Nephron (organoid): Measurements from ENCODE around the gene SETD2.
"Not testable (repeated sequence)": the region's sequence is repeated elsewhere in the genome, so short reads cannot be mapped to it uniquely, and the experiment has no call there.

Source experiments
- H3K27ac Mint-ChIP-seq, 3 experiments: 2 replicates each; pipeline ENCODE4 v1.8.0; 2020; ENCODE audit warnings: mixed read lengths in 3 of 3, mild to moderate bottlenecking in 2 of 3, moderate library complexity in 1 of 3
- H3K27me3 Mint-ChIP-seq: 2 replicates; pipeline ENCODE4 v1.8.0; 2021; ENCODE audit warnings: low read depth, mild to moderate bottlenecking, moderate library complexity, mixed read lengths
- H3K36me3 Mint-ChIP-seq: 2 replicates; pipeline ENCODE4 v1.8.0; 2020; ENCODE audit warnings: low read depth, mixed read lengths
- H3K4me1 Mint-ChIP-seq: 2 replicates; pipeline ENCODE4 v1.8.0; 2020; ENCODE audit warnings: mixed read lengths
- H3K4me3 Mint-ChIP-seq, 3 experiments: 2 replicates each; pipeline ENCODE4 v1.8.0; 2020; ENCODE audit warnings: mild to moderate bottlenecking in 3 of 3, mixed read lengths in 3 of 3, moderate library complexity in 2 of 3
- H3K9me3 Mint-ChIP-seq: 2 replicates; pipeline ENCODE4 v1.8.0; 2020; ENCODE audit warnings: mixed read lengths
- TF ChIP-seq, protein P1 (sequence below), 3 experiments: fragments of 200-600 bp; sonication (generic); IDR thresholded peaks; one replicate each; pipeline ENCODE4 v1.5.0; 2021; ENCODE audit warnings: antibody characterized with exemption in 3 of 3; ENCODE audit not compliant: unreplicated experiment in 3 of 3

Gene SETD2

DNA sequence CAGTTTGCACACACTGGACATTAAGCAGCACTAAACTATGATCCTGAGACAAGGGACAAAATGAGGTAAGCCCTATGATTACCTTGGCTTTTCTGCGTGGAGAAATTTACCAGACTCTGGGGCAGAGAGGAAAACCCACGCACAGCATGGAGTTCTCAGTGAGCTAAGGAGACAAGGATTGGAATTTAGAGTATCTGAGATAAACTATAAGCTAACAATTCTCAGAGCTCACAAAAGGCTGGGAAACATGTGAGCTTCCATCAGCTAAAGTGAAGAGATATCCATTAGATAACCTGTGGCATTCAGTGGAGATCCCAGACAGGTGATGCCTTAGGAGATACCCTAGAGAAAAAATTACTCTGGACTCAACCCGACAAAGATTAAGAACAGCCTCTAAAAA lies 135.8 kb downstream of the SETD2 start:
- Mint-ChIP-seq H3K36me3 (peaks cover 30% of the 10 kb centered on the region), H3K4me3 (no peak overlapping the region), H3K27me3 (no peaks in the 10 kb centered on the region), H3K9me3 (no peaks in the 10 kb centered on the region), H3K27ac (no peak overlapping the region), H3K4me1 (no peaks in the 10 kb centered on the region)
- TF ChIP-seq, protein P1, sequence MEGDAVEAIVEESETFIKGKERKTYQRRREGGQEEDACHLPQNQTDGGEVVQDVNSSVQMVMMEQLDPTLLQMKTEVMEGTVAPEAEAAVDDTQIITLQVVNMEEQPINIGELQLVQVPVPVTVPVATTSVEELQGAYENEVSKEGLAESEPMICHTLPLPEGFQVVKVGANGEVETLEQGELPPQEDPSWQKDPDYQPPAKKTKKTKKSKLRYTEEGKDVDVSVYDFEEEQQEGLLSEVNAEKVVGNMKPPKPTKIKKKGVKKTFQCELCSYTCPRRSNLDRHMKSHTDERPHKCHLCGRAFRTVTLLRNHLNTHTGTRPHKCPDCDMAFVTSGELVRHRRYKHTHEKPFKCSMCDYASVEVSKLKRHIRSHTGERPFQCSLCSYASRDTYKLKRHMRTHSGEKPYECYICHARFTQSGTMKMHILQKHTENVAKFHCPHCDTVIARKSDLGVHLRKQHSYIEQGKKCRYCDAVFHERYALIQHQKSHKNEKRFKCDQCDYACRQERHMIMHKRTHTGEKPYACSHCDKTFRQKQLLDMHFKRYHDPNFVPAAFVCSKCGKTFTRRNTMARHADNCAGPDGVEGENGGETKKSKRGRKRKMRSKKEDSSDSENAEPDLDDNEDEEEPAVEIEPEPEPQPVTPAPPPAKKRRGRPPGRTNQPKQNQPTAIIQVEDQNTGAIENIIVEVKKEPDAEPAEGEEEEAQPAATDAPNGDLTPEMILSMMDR (IDR thresholded peaks at IDR 0.05; ENCODE audit: unreplicated experiment in 3 of 3): no peak

DNA sequence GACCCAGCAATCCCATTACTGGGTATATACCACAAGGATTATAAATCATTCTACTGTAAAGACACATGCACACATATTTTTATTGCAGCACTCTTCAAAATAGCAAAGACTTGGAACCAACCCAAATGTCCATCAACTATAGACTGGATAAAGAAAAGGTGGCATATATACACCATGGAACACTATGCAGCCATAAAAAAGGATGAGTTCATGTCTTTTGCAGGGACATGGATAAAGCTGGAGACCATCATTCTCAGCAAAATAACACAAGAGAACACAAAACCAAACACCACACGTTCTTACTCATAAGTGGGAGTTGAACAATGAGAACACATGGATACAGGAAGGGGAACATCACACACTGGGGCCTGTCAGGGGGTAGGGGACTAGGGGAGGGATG lies 137.5 kb downstream of the SETD2 start:
- not testable (repeated sequence) for H3K9me3 Mint-ChIP-seq, H3K27me3 Mint-ChIP-seq, H3K27ac Mint-ChIP-seq, H3K4me3 Mint-ChIP-seq, H3K4me1 Mint-ChIP-seq
- peaks cover 30% of the 10 kb centered on the region for H3K36me3 Mint-ChIP-seq

DNA sequence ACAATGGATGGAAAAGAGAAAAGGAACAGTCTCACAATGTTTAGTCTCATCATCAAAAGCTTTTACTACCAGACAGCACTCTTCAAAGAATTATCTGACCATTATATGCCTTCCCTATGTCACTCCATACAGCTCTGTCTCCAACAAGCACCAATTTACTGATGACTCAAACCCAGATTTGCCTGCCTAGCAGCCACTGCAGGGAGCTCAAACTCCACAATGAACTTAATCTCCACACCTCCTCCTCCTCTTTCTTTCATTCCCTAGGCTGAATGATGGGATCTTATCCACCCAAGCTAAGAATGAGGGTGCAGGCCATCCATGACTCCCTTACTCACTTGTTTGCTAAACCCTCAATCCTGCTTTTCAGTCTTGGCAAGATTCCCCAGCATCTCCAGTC lies 139.0 kb downstream of the SETD2 start:
- Mint-ChIP-seq H3K4me1 (no peaks in the 10 kb centered on the region), H3K27me3 (no peaks in the 10 kb centered on the region), H3K9me3 (no peaks in the 10 kb centered on the region), H3K4me3 (no peak overlapping the region), H3K27ac (no peak overlapping the region), H3K36me3 (peaks cover 26% of the 10 kb centered on the region)
- TF ChIP-seq, protein P1 (IDR thresholded peaks at IDR 0.05; ENCODE audit: unreplicated experiment in 3 of 3): no peak

DNA sequence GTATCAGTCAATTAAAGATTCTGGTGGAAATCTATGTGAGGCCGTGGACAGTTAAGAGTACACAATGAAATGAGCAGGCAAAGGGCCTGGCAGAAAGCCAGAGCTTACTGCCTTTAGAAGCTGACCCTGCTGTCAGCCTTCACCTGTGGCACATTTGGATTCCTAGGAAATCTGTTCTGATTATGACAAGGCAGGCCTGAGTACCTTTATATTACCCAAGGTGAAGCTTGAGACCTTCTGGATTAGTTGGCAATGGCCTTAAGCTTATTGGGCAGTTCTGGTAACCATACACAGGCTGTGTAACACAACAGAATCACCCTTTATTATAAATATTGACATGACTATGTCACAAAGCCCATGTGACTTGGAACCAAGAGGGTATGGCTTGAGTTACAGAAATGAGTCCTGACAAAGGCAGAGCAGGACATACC lies 141.3 kb downstream of the SETD2 start:
- Mint-ChIP-seq H3K4me1 (peaks cover 6% of the 10 kb centered on the region), H3K27ac (no peak overlapping the region), H3K36me3 (peaks cover 32% of the 10 kb centered on the region), H3K9me3 (no peaks in the 10 kb centered on the region), H3K4me3 (no peak overlapping the region), H3K27me3 (no peaks in the 10 kb centered on the region)
- TF ChIP-seq, protein P1 (IDR thresholded peaks at IDR 0.05; ENCODE audit: unreplicated experiment in 3 of 3): no peak

DNA sequence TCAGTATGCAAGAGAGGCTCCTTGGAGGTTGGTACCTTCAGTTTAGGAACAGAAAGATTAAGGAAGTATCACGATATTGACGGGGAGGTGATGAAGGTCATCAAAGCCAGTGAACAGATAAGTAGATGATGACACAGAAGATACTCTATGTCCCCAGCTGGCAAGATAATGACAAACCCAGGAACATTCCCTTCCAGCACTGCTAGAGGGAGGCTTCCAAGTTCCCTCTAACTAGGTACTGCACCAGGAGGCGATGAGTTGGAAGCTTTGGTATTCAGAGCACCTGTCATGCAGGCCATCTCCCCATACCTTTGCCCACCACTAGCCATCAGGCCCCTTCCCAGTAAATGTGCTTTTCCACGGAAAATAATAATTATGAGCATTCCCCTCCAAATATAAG lies 143.6 kb downstream of the SETD2 start:
- no peak overlapping the region for H3K27ac Mint-ChIP-seq
- no peaks in the 10 kb centered on the region for H3K9me3 Mint-ChIP-seq
- TF ChIP-seq, protein P1 (IDR thresholded peaks at IDR 0.05; ENCODE audit: unreplicated experiment in 3 of 3): no peak

DNA sequence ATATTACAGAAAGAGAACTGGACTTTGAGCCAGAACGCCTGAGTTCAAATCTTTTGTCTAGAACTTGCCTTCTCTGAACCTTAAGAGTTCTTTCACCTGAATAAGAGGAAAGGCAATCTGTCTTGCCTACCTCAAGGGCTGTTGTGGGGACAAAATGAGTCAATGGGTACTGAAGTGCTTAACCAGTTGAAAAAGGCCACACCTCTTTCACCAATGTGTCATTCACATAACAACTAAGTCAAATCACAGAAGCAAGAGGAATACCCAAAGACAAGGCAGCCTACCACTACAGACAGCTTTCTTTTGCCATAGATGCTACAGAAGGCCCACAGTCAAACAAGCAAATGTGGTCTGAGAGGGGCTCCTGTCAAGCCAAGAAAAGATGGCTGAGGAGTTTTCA lies 144.7 kb downstream of the SETD2 start:
- H3K27me3 Mint-ChIP-seq: no peaks in the 10 kb centered on the region
- peaks cover 11% of the 10 kb centered on the region for H3K4me1 Mint-ChIP-seq
- no peak overlapping the region for H3K27ac Mint-ChIP-seq
- no peaks in the 10 kb centered on the region for H3K9me3 Mint-ChIP-seq
- H3K4me3 Mint-ChIP-seq: no peak overlapping the region
- peaks cover 43% of the 10 kb centered on the region for H3K36me3 Mint-ChIP-seq
- TF ChIP-seq, protein P1 (IDR thresholded peaks at IDR 0.05; ENCODE audit: unreplicated experiment in 3 of 3): no peak

More for the DNA sequence above, 143.6 kb downstream of the SETD2 start:
- no peaks in the 10 kb centered on the region for H3K27me3 Mint-ChIP-seq
- H3K4me3 Mint-ChIP-seq: no peak overlapping the region
- H3K4me1 Mint-ChIP-seq: peaks cover 11% of the 10 kb centered on the region
- peaks cover 40% of the 10 kb centered on the region for H3K36me3 Mint-ChIP-seq
